ENCODE measurements around the gene GRIN3A.

GRIN3A gene

GRCh38 chr9:101706261-101706798 is 32.1 kb downstream of the GRIN3A start:
- no peak for DNase-seq (ENCODE audit: insufficient read length, low spot score)
- FAIRE-seq: no peak

- DNase-seq (ENCODE audit: insufficient read length, low spot score) (no peak), FAIRE-seq (no peak)
These were observed 33.2 kb downstream of the GRIN3A start for GRCh38 chr9:101705135-101705661.

GRCh38 chr9:101702257-101702656 is 36.2 kb downstream of the GRIN3A start:
- no peak for DNase-seq (ENCODE audit: insufficient read length, low spot score)
- no peak for FAIRE-seq

GRCh38 chr9:101693546-101694336 is 44.7 kb downstream of the GRIN3A start:
- FAIRE-seq: no peak
- DNase-seq (ENCODE audit: insufficient read length, low spot score): no peak

- DNase-seq (ENCODE audit: insufficient read length, low spot score) (no peak), FAIRE-seq (no peak)
These were observed 46.8 kb downstream of the GRIN3A start for GRCh38 chr9:101691657-101692056.

- DNase-seq (ENCODE audit: insufficient read length, low spot score): no peak
- FAIRE-seq: no peak
These were observed 49.4 kb downstream of the GRIN3A start for GRCh38 chr9:101689039-101689438.

- no peak for DNase-seq (ENCODE audit: insufficient read length, low spot score)
- FAIRE-seq: no peak
These were observed 53.8 kb downstream of the GRIN3A start for GRCh38 chr9:101684665-101685064.

GRCh38 chr9:101683236-101683635 is 55.2 kb downstream of the GRIN3A start:
- FAIRE-seq (no peak), DNase-seq (ENCODE audit: insufficient read length, low spot score) (no peak)

- no peak for FAIRE-seq
- DNase-seq (ENCODE audit: insufficient read length, low spot score): no peak
These were observed 60.6 kb downstream of the GRIN3A start for GRCh38 chr9:101677861-101678260.

GRCh38 chr9:101675341-101675740 is 63.1 kb downstream of the GRIN3A start:
- no peak for FAIRE-seq

GRCh38 chr9:101674165-101674564 is 64.3 kb downstream of the GRIN3A start:
- no peak for DNase-seq (ENCODE audit: insufficient read length, low spot score)
- no peak for FAIRE-seq

More at GRCh38 chr9:101675341-101675740, 63.1 kb downstream of the GRIN3A start:
- no peak for DNase-seq (ENCODE audit: insufficient read length, low spot score)

GRCh38 chr9:101673642-101674041 is 64.8 kb downstream of the GRIN3A start:
- DNase-seq (ENCODE audit: insufficient read length, low spot score): no peak
- no peak for FAIRE-seq

- DNase-seq (ENCODE audit: insufficient read length, low spot score) (no peak), FAIRE-seq (no peak)
These were observed 66.9 kb downstream of the GRIN3A start for GRCh38 chr9:101671567-101671966.

- DNase-seq (ENCODE audit: insufficient read length, low spot score): no peak
- no peak for FAIRE-seq
These were observed 70.0 kb downstream of the GRIN3A start for GRCh38 chr9:101668421-101668820.

- FAIRE-seq (no peak), DNase-seq (ENCODE audit: insufficient read length, low spot score) (no peak)
These were observed 74.0 kb downstream of the GRIN3A start for GRCh38 chr9:101664453-101664852.

- DNase-seq (ENCODE audit: insufficient read length, low spot score) (no peak), FAIRE-seq (no peak)
These were observed 85.8 kb downstream of the GRIN3A start for GRCh38 chr9:101652601-101653175.

GRCh38 chr9:101650142-101650541 is 88.3 kb downstream of the GRIN3A start:
- FAIRE-seq (no peak), DNase-seq (ENCODE audit: insufficient read length, low spot score) (no peak)

- DNase-seq (ENCODE audit: insufficient read length, low spot score) (no peak), FAIRE-seq (no peak)
These were observed 90.0 kb downstream of the GRIN3A start for GRCh38 chr9:101648493-101648892.

- DNase-seq (ENCODE audit: insufficient read length, low spot score): no peak
- no peak for FAIRE-seq
These were observed 98.4 kb downstream of the GRIN3A start for GRCh38 chr9:101639785-101640665.

- DNase-seq (ENCODE audit: insufficient read length, low spot score): no peak
- no peak for FAIRE-seq
These were observed 99.1 kb downstream of the GRIN3A start for GRCh38 chr9:101639311-101639710.

GRCh38 chr9:101636247-101636646 is 102.2 kb downstream of the GRIN3A start:
- DNase-seq (ENCODE audit: insufficient read length, low spot score) (no peak), FAIRE-seq (no peak)
